ENCODE results near the gene CGN.

DNA sequence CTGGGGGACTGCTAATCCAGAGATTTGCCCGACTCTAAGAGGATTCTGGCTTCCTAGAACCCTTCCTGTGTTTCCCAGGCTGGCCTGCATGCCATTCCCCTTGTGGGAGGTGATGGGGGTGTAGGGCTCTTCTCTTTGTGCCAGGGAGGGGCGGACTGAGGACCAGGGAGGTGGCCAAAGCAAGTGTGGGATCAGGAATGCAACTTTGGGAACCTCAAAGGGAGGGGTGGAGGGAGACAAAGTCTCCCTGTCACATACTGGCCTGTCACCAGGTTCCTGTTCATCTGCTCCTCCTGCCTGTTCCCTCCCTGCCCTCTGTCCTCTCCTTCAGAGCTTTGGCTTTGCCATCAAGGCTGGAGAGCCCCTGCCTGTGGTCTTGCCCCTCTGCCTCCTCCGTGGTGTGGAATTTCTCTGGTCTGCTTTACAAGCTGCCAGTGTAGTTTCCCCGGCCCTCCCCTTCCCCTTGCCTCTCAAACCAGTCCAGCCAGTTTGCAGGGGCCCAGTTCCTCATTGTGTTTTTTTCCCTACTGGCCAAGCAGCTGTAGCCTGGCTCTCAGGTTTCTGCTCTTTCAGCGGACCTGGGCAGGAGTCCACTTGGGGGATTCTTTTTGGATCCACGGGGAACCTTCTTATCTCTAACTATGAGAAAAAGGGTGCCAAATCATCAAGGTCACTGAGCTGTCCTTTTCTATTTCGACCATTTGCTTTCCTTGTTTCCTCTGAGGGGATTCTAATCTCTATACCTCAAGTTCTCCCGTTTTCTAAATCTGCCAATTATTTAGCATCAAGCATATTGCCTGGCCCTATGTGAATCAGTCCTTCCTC, 1.8 kb downstream of the CGN start:
- no peak for TF ChIP-seq CTCF (IDR thresholded peaks at IDR 0.05)
- peak; percentile 44 for TF ChIP-seq POLR2A (IDR thresholded peaks at IDR 0.05)

Data from right lobe of liver (tissue), 4 donors.